Measurements from ENCODE around the gene WIPF1. TPM values are rescaled to one million over a fixed set of nuclear protein-coding genes. Genes with fewer than 3 reads are reported as not detected.

WIPF1 gene
- polyA plus RNA-seq, 1 of the 3 experiments (the other 2 are of a cell fraction): 56.7 TPM

DNA sequence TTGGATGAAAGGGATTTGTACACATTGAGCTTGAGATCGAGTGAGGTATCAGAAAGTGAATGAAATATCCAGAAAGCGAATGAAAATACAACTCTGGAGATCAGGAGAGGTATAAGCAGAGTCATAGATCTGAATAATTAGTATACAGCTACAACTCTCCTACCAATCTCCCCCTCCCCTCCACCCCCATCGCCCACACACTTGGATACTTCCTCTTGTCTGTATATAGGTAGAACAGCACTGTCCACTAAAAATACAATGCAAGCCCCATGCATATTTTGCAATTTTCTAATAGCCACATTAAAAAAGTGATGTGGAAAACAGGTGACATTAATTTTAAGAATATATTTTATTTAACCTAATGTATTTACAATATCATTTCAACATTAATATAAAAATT is 23.7 kb upstream of the WIPF1 start:
- Histone ChIP-seq H3K9ac (no peak overlapping the region), H3K36me3 (replicated peaks in 1 of 2; ENCODE audit: control insufficient read depth in 1 of 2, insufficient read depth in 2 of 2, low read length in 1 of 2) (peaks cover 5 to 19% of the 10 kb centered on the region in 2 experiments), H3K4me2 (no peak overlapping the region), H3K79me2 (ENCODE audit: insufficient read depth) (0 out of 2 replicates have a peak, but pooled peaks cover 7% of the 10 kb centered on the region), H3K9me3 (no peaks in the 10 kb centered on the region), H3F3A (replicated peaks; ENCODE audit: insufficient read depth) (peaks cover 8% of the 10 kb centered on the region), H3K4me3 (ENCODE audit: low read depth in 2 of 2, low read length in 1 of 2) (no peak overlapping the region), H3K4me1 (ENCODE audit: control insufficient read depth in 1 of 2, insufficient read depth in 2 of 2, low read depth in 1 of 2, low read length in 1 of 2) (peaks cover 4 to 26% of the 10 kb centered on the region in 2 experiments; a peak in 3 of 4 replicates), H3K9me2 (no peaks in the 10 kb centered on the region), H3K27ac (ENCODE audit: low read depth in 2 of 2, low read length in 1 of 2) (no peak overlapping the region), H3K27me3 (ENCODE audit: insufficient read depth) (no peaks in the 10 kb centered on the region), H2AFZ (ENCODE audit: low read depth) (no peak overlapping the region), H4K20me1 (ENCODE audit: insufficient read depth) (no peaks in the 10 kb centered on the region; the same call in 1 of the 2 replicates)
- no peak for DNase-seq
- CTCF ChIA-PET: interaction anchor here (0.6 kb wide), 2 partner anchors 14 to 280 kb away, joined by 3 read pairs; no protein-coding TSS in a partner anchor
- no peak for TF ChIP-seq GATA2 (CRISPR knock-in tag; IDR thresholded peaks at IDR 0.05)
- TF ChIP-seq, protein P1, sequence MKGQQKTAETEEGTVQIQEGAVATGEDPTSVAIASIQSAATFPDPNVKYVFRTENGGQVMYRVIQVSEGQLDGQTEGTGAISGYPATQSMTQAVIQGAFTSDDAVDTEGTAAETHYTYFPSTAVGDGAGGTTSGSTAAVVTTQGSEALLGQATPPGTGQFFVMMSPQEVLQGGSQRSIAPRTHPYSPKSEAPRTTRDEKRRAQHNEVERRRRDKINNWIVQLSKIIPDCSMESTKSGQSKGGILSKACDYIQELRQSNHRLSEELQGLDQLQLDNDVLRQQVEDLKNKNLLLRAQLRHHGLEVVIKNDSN (IDR thresholded peaks at IDR 0.05; ENCODE audit: borderline replicate concordance, low read depth): no peak
- TF ChIP-seq TAF1 (IDR thresholded peaks at IDR 0.05; ENCODE audit: borderline replicate concordance, low read depth, low read length): no peak
- TF ChIP-seq NFIC (IDR thresholded peaks at IDR 0.05; ENCODE audit: borderline replicate concordance): no peak
- TF ChIP-seq NRF1 (IDR thresholded peaks at IDR 0.05; ENCODE audit: low read depth, low read length): no peak
- TF ChIP-seq, protein P2, sequence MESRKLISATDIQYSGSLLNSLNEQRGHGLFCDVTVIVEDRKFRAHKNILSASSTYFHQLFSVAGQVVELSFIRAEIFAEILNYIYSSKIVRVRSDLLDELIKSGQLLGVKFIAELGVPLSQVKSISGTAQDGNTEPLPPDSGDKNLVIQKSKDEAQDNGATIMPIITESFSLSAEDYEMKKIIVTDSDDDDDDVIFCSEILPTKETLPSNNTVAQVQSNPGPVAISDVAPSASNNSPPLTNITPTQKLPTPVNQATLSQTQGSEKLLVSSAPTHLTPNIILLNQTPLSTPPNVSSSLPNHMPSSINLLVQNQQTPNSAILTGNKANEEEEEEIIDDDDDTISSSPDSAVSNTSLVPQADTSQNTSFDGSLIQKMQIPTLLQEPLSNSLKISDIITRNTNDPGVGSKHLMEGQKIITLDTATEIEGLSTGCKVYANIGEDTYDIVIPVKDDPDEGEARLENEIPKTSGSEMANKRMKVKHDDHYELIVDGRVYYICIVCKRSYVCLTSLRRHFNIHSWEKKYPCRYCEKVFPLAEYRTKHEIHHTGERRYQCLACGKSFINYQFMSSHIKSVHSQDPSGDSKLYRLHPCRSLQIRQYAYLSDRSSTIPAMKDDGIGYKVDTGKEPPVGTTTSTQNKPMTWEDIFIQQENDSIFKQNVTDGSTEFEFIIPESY (IDR thresholded peaks at IDR 0.05; ENCODE audit: borderline replicate concordance, low read depth): no peak
- TF ChIP-seq POLR2AphosphoS5 (IDR thresholded peaks at IDR 0.05; ENCODE audit: low read depth, low read length): no peak
- TF ChIP-seq, protein P3, sequence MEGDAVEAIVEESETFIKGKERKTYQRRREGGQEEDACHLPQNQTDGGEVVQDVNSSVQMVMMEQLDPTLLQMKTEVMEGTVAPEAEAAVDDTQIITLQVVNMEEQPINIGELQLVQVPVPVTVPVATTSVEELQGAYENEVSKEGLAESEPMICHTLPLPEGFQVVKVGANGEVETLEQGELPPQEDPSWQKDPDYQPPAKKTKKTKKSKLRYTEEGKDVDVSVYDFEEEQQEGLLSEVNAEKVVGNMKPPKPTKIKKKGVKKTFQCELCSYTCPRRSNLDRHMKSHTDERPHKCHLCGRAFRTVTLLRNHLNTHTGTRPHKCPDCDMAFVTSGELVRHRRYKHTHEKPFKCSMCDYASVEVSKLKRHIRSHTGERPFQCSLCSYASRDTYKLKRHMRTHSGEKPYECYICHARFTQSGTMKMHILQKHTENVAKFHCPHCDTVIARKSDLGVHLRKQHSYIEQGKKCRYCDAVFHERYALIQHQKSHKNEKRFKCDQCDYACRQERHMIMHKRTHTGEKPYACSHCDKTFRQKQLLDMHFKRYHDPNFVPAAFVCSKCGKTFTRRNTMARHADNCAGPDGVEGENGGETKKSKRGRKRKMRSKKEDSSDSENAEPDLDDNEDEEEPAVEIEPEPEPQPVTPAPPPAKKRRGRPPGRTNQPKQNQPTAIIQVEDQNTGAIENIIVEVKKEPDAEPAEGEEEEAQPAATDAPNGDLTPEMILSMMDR (IDR thresholded peaks at IDR 0.05): no peak
- no peak for TF ChIP-seq SMC3 (IDR thresholded peaks at IDR 0.05; ENCODE audit: low read depth, low read length)
- TF ChIP-seq CHD2 (IDR thresholded peaks at IDR 0.05; ENCODE audit: low read length, partially characterized antibody): no peak
- TF ChIP-seq JUND (IDR thresholded peaks at IDR 0.05): no peak
- no peak for TF ChIP-seq MEF2A (IDR thresholded peaks at IDR 0.05; ENCODE audit: borderline replicate concordance, low read depth)
- TF ChIP-seq YY1 (IDR thresholded peaks at IDR 0.05; ENCODE audit: low read depth): no peak
- TF ChIP-seq, protein P4, sequence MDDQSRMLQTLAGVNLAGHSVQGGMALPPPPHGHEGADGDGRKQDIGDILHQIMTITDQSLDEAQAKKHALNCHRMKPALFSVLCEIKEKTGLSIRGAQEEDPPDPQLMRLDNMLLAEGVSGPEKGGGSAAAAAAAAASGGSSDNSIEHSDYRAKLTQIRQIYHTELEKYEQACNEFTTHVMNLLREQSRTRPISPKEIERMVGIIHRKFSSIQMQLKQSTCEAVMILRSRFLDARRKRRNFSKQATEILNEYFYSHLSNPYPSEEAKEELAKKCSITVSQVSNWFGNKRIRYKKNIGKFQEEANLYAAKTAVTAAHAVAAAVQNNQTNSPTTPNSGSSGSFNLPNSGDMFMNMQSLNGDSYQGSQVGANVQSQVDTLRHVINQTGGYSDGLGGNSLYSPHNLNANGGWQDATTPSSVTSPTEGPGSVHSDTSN (IDR thresholded peaks at IDR 0.05): no peak
- TF ChIP-seq RXRA (IDR thresholded peaks at IDR 0.05; ENCODE audit: borderline replicate concordance, low read depth): no peak
- TF ChIP-seq SIN3A (IDR thresholded peaks at IDR 0.05; ENCODE audit: borderline replicate concordance, low read depth, low read length): no peak
- TF ChIP-seq, protein P5, sequence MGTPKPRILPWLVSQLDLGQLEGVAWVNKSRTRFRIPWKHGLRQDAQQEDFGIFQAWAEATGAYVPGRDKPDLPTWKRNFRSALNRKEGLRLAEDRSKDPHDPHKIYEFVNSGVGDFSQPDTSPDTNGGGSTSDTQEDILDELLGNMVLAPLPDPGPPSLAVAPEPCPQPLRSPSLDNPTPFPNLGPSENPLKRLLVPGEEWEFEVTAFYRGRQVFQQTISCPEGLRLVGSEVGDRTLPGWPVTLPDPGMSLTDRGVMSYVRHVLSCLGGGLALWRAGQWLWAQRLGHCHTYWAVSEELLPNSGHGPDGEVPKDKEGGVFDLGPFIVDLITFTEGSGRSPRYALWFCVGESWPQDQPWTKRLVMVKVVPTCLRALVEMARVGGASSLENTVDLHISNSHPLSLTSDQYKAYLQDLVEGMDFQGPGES (IDR thresholded peaks at IDR 0.05; ENCODE audit: low read depth, low read length): no peak
- TF ChIP-seq ELF1 (IDR thresholded peaks at IDR 0.05): no peak
- TF ChIP-seq RCOR1 (IDR thresholded peaks at IDR 0.05; ENCODE audit: low read length): no peak
- WGBS (ENCODE audit: low lambda C conversion rate): 96% methylated on average over 3 of the region's 3 CpGs
- POLR2A ChIA-PET: no interaction called here
